Right atrium auricular region (tissue), 2 donors: ENCODE measurements around the gene FYB1. TPM values are rescaled to one million over a fixed set of nuclear protein-coding genes. Genes with fewer than 3 reads are reported as not detected.

Experiments used
- DNase-seq: peaks from one replicate; pipeline ENCODE4 v3.0.0-alpha.2; 2019; ENCODE audit warnings: low spot score
- H3K27ac ChIP-seq, 2 donors: fragments of 200-600 bp; sonication (generic); 1 replicate in 1 of 2; 2 replicates in 1 of 2; pipeline ENCODE4 v1.5.1; 2016 to 2019
- H3K27me3 ChIP-seq, 2 donors: fragments of 200-600 bp; sonication (generic); one replicate each; pipeline versions ENCODE4 v1.5.1 to v1.6.0; 2017 to 2019
- H3K36me3 ChIP-seq: fragments of 200-600 bp; sonication (generic); one replicate; pipeline ENCODE4 v1.5.1; 2016
- H3K4me1 ChIP-seq, 2 donors: fragments of 200-600 bp; sonication (generic); one replicate each; pipeline versions ENCODE4 v1.5.1 to v1.6.0; 2017 to 2019
- H3K4me3 ChIP-seq, 2 donors: fragments of 200-600 bp; sonication (generic); 1 replicate in 1 of 2; 2 replicates in 1 of 2; pipeline ENCODE4 v1.5.1; 2017 to 2019; ENCODE audit warnings: mild to moderate bottlenecking in 1 of 2, moderate library complexity in 1 of 2
- H3K9me3 ChIP-seq, 2 donors: fragments of 200-600 bp; sonication (generic); one replicate each; pipeline ENCODE4 v1.5.1; 2019
- CTCF ChIP-seq, 2 donors: fragments of 200-600 bp; sonication (generic); IDR thresholded peaks; one replicate each; pipeline ENCODE4 v1.5.1; 2019; ENCODE audit warnings: antibody characterized with exemption in 2 of 2
- total RNA-seq, 2 donors: library from RNA; depleted of rRNA; stranded (reverse); fragments of >200 nt; gene quantifications; one replicate each; pipeline ENCODE4 v1.1.0, GENCODE V29; 2016

The FYB1 gene
- total RNA-seq, 2 donors from 2014 or later, result 1.8 to 8.4 TPM

GRCh38 chr5:39137391-39137790 lies 82.0 kb downstream of the FYB1 start:
- Histone ChIP-seq H3K36me3 (no peaks in the 10 kb centered on the region), H3K4me1 (no peaks in the 10 kb centered on the region), H3K9me3 (no peaks in the 10 kb centered on the region), H3K27me3 (no peaks in the 10 kb centered on the region), H3K4me3 (no peak overlapping the region), H3K27ac (no peak overlapping the region)
- DNase-seq, result no peak
- TF ChIP-seq CTCF (IDR thresholded peaks at IDR 0.05), result no peak

GRCh38 chr5:39132792-39133191 lies 86.6 kb downstream of the FYB1 start:
- TF ChIP-seq CTCF (IDR thresholded peaks at IDR 0.05), result no peak
- H3K27ac ChIP-seq, result no peak overlapping the region
- H3K9me3 ChIP-seq, result no peaks in the 10 kb centered on the region
- H3K4me3 ChIP-seq, result no peak overlapping the region
- no peaks in the 10 kb centered on the region for H3K4me1 ChIP-seq
- no peaks in the 10 kb centered on the region for H3K27me3 ChIP-seq
- DNase-seq, result no peak
- no peaks in the 10 kb centered on the region for H3K36me3 ChIP-seq

- Histone ChIP-seq H3K36me3 (no peaks in the 10 kb centered on the region), H3K27me3 (no peaks in the 10 kb centered on the region), H3K4me3 (no peak overlapping the region)
Observed at GRCh38 chr5:39132128-39132447, 87.3 kb downstream of the FYB1 start.

GRCh38 chr5:39131210-39132127 lies 87.9 kb downstream of the FYB1 start:
- TF ChIP-seq CTCF (IDR thresholded peaks at IDR 0.05), result no peak
- no peaks in the 10 kb centered on the region for H3K36me3 ChIP-seq

More at GRCh38 chr5:39132128-39132447, 87.3 kb downstream of the FYB1 start:
- H3K9me3 ChIP-seq, result no peaks in the 10 kb centered on the region
- H3K4me1 ChIP-seq, result no peaks in the 10 kb centered on the region
- no peak for DNase-seq
- no peak overlapping the region for H3K27ac ChIP-seq
- no peak for TF ChIP-seq CTCF (IDR thresholded peaks at IDR 0.05)

GRCh38 chr5:39130716-39131115 lies 88.6 kb downstream of the FYB1 start:
- DNase-seq, result no peak
- no peak overlapping the region for H3K27ac ChIP-seq
- no peaks in the 10 kb centered on the region for H3K36me3 ChIP-seq
- H3K27me3 ChIP-seq, result no peaks in the 10 kb centered on the region
- TF ChIP-seq CTCF (IDR thresholded peaks at IDR 0.05), result no peak
- H3K9me3 ChIP-seq, result no peaks in the 10 kb centered on the region
- no peaks in the 10 kb centered on the region for H3K4me1 ChIP-seq
- H3K4me3 ChIP-seq, result no peak overlapping the region

More at GRCh38 chr5:39131210-39132127, 87.9 kb downstream of the FYB1 start:
- Histone ChIP-seq H3K4me1 (no peaks in the 10 kb centered on the region), H3K4me3 (no peak overlapping the region), H3K9me3 (no peaks in the 10 kb centered on the region), H3K27me3 (no peaks in the 10 kb centered on the region), H3K27ac (no peak overlapping the region)
- no peak for DNase-seq
